Activated CD8-positive, alpha-beta memory T cell treated with anti-CD3 and anti-CD28 coated beads, Interleukin-2, amount 10 ng/mL, durations not matched to agents 7 days and 5 days (primary cell): ENCODE measurements around the gene CEP57L1. TPM values are rescaled to one million over a fixed set of nuclear protein-coding genes. Genes with fewer than 3 reads are reported as not detected.
A peak's percentile ranks its signal among the peaks of the same experiment; 100 is the strongest.

ENCODE experiments used
- ATAC-seq: fragments of 150-1000 bp; cut with Tn5 transposase; one replicate; pipeline ENCODE4 v1.10.0; 2021; ENCODE audit warnings: moderate library complexity
- CTCF ChIA-PET: fragments of 350-600 bp; sonication (Branson Sonifier 250); formaldehyde crosslinking; loops from one replicate; lab custom pipeline; 2021; ENCODE audit warnings: antibody characterized with exemption; lab: Charles Lee
- DNase-seq: peaks from one replicate; pipeline ENCODE4 v3.0.0-alpha.2; 2020
- H3K27ac Mint-ChIP-seq: one replicate; pipeline ENCODE4 v1.8.0; 2021; ENCODE audit warnings: mild to moderate bottlenecking, mixed read lengths
- H3K27me3 Mint-ChIP-seq: one replicate; pipeline ENCODE4 v1.8.0; 2021; ENCODE audit warnings: mixed read lengths
- H3K36me3 Mint-ChIP-seq: one replicate; pipeline ENCODE4 v1.8.0; 2021; ENCODE audit warnings: mild to moderate bottlenecking, mixed read lengths
- H3K4me1 Mint-ChIP-seq: one replicate; pipeline ENCODE4 v1.8.0; 2021; ENCODE audit warnings: mixed read lengths
- H3K4me3 Mint-ChIP-seq: one replicate; pipeline ENCODE4 v1.8.0; 2021; ENCODE audit warnings: mild to moderate bottlenecking, moderate library complexity, mixed read lengths
- H3K9me3 Mint-ChIP-seq: one replicate; pipeline ENCODE4 v1.8.0; 2022; ENCODE audit warnings: low read depth, mixed read lengths
- total RNA-seq, 2 experiments: library from RNA; stranded (reverse); gene quantifications; one replicate each; pipeline ENCODE4 v1.2.3, GENCODE V29; 2021

Gene CEP57L1
- total RNA-seq, 2 experiments from 2014 or later, result 23.9 to 25.5 TPM

DNA sequence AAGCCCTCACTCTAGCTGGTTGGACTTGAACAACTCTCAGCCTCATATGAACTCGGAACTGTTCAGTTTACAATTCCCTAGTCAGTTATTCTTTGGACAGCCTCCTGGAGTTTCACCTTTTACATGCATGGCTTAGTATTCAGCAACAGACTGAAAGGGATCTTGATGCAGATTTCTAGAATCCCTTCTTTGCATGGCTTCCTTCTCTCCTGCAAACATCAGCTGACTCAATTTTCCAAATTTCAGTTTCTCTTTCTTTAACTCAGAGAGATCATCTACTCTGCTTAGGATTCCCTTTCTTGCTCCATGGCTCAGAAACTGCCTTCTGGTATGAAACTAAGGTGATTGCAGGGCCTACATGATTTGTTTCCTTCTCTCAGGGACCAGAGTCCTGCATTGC, 99.6 kb downstream of the CEP57L1 start:
- Mint-ChIP-seq H3K27me3 (no peaks in the 10 kb centered on the region), H3K27ac (no peak overlapping the region), H3K4me1 (peaks cover 3% of the 10 kb centered on the region), H3K4me3 (no peak overlapping the region), H3K9me3 (peaks cover 14% of the 10 kb centered on the region), H3K36me3 (peaks cover 16% of the 10 kb centered on the region)
- CTCF ChIA-PET, result interaction anchor here (1.9 kb wide), 1 partner anchor 189 kb away, joined by 8 read pairs; the partner anchor contains the start of gene CD164
- ATAC-seq (no peak), DNase-seq (no peak)

DNA sequence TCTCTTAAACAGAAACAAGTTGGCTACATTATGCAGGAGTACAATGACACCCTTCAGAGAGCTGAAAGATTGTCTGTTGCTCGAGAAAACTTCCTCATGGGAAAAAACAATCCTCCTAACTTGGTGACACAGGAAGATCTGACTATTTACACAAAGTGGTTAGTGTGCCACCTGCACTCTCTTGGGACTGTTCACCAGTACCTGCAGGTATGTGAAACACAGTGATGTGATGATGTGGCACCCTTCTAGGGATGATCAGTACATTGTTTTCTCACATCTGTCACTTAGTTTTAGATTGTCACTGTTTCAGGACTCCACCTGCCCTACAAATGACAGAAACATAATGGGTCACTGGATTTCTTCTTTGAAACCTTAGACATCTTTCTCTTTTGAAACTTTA, 101.8 kb downstream of the CEP57L1 start:
- Mint-ChIP-seq H3K36me3 (peaks cover 6% of the 10 kb centered on the region), H3K9me3 (peaks cover 5% of the 10 kb centered on the region), H3K4me3 (no peak overlapping the region), H3K4me1 (peaks cover 3% of the 10 kb centered on the region), H3K27me3 (no peaks in the 10 kb centered on the region), H3K27ac (no peak overlapping the region)
- CTCF ChIA-PET, result interaction anchor here (1.1 to 1.3 kb wide), 2 partner anchors 8 to 187 kb away, joined by 3 to 5 read pairs; no protein-coding TSS in a partner anchor
- ATAC-seq, result no peak
- DNase-seq, result no peak

DNA sequence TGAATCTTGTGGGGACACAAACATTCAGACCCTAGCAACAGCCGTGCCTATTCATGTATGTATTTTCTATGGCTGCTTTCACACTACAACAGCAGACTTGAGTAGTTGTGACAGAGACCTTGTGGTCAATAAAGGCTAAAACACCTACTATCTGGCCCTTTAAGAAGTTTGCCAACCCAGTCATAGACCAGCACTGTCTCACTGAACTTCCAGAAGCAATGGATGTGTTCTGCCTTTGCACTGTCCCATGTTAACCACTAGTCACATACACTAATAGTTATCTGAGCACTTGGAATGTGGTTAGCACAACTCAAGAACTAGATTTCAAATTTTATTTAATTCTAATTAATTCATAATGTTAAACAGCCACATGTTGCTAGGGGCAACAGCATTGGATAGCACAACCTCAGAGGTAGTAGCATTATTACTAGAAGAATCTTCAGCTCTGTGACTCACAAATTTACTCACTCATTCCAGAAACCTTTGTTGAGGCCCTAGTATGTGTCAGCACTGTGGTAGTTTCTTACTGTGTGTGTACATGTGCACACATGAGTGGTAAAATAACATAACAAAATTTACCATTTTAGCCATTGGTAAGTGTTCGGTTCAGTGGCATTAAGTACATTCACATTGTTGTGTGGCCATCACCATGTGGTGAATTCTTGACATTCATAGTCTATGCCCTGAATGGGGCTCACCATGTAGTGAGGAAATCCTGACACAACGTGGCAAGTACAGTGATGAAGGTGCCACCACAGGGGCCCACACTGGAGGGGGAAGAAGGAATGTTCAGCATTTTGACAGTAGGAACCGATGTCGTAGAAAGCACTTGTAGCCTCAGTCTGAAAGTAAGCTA, 107.3 kb downstream of the CEP57L1 start:
- Mint-ChIP-seq H3K36me3 (peaks cover 5% of the 10 kb centered on the region), H3K4me1 (peaks cover 5% of the 10 kb centered on the region), H3K27me3 (no peaks in the 10 kb centered on the region), H3K27ac (no peak overlapping the region), H3K4me3 (no peak overlapping the region), H3K9me3 (peaks cover 3% of the 10 kb centered on the region)
- ATAC-seq (peak; percentile 75), DNase-seq (no peak)
- CTCF ChIA-PET, result interaction anchor here (0.7 kb wide), 1 partner anchor 181 kb away, joined by 3 read pairs; no protein-coding TSS in a partner anchor

DNA sequence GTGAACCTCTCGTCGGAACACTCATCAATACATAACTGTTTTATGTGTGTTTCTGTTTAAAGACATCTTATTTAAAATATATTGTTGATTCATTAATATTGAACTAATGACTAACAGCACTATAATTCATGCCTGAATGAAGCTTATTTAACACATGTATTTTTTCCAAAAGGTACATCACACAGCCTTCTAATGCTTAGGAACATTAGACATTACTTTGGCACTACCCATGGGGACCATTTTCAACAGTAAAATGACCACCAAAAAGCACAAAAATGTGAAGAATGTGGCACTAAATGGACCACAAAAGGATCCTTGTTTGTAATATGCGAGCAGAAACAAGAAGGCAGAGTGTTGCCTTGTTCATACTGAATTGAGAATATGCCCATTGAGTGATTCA, 109.2 kb downstream of the CEP57L1 start:
- CTCF ChIA-PET, result no interaction called here
- Mint-ChIP-seq H3K4me3 (no peak overlapping the region), H3K9me3 (peaks cover 3% of the 10 kb centered on the region), H3K27ac (no peak overlapping the region), H3K4me1 (peaks cover 5% of the 10 kb centered on the region), H3K27me3 (peaks cover 11% of the 10 kb centered on the region), H3K36me3 (peaks cover 5% of the 10 kb centered on the region)
- ATAC-seq, result no peak
- no peak for DNase-seq

DNA sequence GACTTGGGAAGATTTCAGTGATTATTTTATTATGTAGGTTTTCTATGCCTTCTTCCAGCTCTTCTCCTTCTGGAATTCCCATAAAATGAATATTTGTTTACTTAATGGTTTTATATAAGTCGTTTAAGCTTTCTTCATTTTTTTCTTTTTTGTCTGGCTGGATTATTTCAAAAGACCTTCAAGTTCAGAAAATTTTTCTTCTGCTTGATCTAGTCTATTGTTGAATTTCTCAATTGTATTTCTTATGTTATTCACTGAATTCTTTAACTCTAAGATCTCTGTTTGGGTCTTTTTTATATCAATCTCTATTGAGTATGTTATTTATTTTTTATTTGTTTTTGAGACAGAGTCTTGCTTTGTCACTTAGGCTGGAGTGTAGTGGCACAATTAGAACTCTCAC, 117.4 kb downstream of the CEP57L1 start:
- DNase-seq, result no peak
- H3K36me3 Mint-ChIP-seq, result peaks cover 4% of the 10 kb centered on the region
- no peak overlapping the region for H3K27ac Mint-ChIP-seq
- H3K27me3 Mint-ChIP-seq, result peaks cover 37% of the 10 kb centered on the region
- peaks cover 2% of the 10 kb centered on the region for H3K9me3 Mint-ChIP-seq
- no peak for ATAC-seq
- no peaks in the 10 kb centered on the region for H3K4me1 Mint-ChIP-seq
- no peak overlapping the region for H3K4me3 Mint-ChIP-seq
- CTCF ChIA-PET, result no interaction called here

Other genes starting within 250 kb of the CEP57L1 start
- 10 to 100 TPM; 10.8 to 19.2 TPM for gene ARMC2, start 247.1 kb upstream of the CEP57L1 start, total RNA-seq
- 10 to 100 TPM; 18.3 to 20.9 TPM for gene SESN1, start 661 bp upstream of the CEP57L1 start, total RNA-seq